Measurements from ENCODE around the gene RPL38.

The RPL38 gene

DNA sequence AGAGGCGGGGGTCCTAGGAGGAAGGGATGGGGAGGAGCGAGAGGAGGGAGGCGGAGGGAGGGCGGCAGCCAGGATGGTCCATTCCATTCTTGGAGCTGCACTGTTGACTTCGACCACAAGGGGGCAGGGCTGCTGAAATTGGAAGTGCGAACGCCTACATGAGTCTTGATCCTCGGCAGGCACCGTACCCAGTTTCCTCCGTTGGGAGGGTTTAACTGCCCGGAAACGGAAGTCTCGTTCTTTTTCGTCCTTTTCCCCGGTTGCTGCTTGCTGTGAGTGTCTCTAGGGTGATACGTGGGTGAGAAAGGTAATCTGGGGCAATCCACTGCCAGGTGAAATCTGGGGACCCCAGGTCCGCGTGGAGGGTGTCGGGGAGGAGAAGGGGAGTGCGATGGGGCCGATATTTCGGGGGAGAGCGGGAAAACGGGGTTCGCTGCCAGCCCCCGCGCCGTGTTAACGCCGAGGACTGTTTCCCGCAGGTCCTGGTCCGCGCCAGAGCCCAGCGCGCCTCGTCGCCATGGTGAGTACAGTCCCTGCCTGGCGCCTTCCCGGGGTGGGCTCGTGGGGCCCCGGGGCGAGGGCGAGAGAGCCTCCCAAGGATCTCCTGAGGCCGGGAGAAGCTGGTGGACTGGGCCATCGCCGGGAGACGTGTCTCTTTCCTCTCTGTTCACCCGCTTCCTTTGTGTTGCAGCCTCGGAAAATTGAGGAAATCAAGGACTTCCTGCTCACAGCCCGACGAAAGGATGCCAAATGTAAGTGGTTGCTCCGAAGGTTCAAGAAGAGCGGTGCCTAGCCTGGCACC lies at the start of gene RPL38:
Gene RPL38, plus strand, starts transcription at position 240 of the 802 bp plus-strand sequence. Its CDS starts 278 bp downstream, at position 518.
- peak; percentile 95 for DNase-seq (ENCODE audit: low spot score)

DNA sequence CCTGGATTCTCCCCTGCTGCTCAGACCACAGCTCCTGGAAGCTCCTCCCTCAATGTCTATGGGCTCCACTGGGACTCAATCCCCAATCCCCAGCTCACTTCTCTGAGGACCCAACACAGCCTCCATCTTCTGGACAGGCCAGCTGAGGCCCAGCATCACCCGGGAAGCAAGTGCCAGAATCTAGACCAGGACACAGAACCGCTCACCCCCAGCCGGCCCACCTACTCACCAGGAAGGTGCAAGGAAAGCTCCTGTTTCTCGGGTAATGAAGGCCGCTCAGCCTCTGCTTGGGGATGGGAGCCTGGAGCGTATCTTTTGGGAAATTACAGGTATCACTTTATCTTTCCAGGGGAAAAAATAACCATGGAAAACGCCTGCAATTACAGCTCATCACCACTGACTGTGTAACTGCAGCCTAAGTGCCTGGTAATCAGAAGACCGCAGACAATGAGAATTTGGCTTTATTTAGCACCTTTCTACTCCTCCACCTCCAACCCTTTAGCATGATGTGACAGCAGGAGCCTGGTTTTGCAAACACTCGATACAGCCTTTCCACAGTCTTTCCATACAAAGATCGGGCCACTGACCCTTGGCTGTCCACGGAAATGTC lies 49.6 kb upstream of the RPL38 start:
- DNase-seq (ENCODE audit: low spot score), result no peak

GRCh38 chr17:74156878-74157277 lies 46.6 kb upstream of the RPL38 start:
- no peak for DNase-seq (ENCODE audit: low spot score)

DNA sequence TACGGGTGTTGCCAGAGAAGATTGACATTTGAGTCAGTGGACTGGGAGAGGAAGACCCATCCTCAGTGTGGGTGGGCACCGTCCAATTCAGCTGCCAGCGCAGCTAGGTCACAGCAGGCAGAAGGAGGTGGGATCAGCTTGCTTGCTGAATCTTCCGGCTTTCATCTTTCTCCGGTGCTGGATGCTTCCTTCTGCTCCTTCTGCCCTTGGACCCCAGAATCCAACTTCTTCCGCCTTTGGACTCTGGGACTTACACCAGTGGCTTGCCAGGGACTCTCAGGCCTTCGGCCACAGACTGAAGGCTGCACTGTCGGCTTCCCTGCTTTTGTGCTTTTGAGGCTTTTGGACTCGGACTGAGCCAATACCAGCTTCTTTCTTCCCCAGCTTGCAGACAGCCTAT lies 46.1 kb upstream of the RPL38 start:
- no peak for DNase-seq (ENCODE audit: low spot score)

DNA sequence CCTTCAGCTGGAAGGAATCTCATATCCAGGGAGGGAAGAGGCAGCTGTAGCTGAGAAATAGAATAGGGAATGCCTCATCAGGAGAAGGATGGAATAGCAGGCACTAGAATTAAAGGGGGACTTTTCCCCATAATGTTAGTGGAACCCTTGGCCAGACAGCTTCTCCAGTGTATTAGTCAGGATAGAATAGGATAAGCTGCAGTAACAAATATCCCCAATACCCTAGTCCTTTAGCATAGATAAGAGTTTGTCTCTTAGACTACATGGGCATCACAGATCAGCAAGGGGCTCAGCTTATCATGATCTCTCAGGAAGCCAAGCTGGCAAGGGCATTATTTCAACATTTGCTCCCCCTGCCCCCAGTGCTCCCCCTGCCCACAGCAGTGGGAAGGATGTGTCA lies 44.7 kb upstream of the RPL38 start:
- DNase-seq (ENCODE audit: low spot score), result no peak

DNA sequence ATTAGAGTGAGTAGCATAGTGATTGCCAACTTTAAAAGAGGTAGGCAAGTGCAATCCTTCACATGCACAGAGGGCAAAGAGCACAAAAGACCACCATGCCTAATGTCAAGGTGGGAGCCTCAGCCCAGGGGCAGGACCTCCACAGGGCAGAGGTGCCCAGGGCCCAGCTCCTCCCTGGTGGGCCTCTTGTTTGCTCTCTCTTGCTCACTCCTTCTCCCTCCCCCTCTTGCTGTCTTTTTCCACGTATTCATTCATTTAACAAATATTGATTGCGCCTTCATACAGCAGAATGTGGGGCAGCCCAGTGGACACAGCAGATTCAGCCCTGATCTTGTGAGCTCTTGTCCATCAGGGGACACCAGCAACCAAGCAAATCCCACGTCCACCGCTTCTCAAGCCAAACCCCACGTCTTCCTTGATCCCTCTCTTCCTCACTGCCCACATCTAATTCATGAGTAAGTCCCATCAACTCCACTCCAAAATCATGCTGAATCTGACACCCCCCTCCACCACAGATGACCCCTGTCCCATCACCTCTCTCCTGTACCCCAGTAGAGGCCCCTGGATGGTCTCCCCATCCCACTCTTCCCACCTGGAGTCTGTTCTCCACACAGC lies 44.1 kb upstream of the RPL38 start:
- DNase-seq (ENCODE audit: low spot score), result no peak

GRCh38 chr17:74160656-74161502 lies 42.6 kb upstream of the RPL38 start:
- no peak for DNase-seq (ENCODE audit: low spot score)

DNA sequence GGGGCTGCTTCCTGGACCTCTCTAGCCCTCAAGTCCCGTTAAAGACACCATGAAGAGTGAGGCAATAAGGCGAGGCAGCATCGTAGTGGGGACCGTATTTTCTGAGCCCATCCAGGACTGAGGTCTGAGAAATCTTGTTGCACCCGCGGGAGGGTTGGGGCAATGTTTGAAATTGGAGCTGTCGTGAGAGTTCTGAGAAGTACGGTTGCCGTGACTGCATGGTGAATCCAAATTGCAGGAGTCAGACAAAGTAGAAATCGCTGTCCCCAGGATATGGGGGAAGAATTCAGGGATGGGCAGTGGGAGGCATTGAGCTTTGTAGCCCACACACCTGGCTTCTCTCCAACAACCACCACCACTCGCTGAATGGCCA lies 42.0 kb upstream of the RPL38 start:
- DNase-seq (ENCODE audit: low spot score), result no peak

DNA sequence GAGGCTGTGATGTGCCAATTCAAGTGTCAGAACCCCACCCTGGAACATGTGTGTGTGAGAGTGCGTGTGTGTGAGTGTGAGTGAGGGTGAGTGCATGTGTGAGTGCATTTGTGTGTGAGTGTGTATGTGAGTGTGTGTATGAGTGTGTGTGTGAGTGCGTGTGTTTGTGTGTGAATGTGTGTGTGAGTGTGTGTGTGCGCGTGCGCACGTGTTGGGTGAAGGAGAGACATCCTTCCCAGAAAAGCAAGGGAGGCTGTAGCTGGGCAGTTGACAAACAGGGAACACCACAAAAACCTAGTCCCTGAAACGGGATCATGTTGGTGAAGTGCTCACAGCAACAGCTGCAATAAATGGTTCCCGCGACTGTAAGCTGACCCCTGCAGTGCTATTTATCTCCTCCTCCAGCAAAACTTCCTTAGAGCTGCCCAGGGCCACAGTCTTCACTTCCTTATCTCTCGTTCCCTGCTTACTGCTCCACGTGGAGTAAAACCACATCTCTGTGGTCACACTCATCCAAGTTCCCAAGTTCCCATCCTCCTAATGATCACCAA lies 40.1 kb upstream of the RPL38 start:
- DNase-seq (ENCODE audit: low spot score), result no peak

- no peak for DNase-seq (ENCODE audit: low spot score)
Observed at GRCh38 chr17:74163836-74164235, 39.6 kb upstream of the RPL38 start.

DNA sequence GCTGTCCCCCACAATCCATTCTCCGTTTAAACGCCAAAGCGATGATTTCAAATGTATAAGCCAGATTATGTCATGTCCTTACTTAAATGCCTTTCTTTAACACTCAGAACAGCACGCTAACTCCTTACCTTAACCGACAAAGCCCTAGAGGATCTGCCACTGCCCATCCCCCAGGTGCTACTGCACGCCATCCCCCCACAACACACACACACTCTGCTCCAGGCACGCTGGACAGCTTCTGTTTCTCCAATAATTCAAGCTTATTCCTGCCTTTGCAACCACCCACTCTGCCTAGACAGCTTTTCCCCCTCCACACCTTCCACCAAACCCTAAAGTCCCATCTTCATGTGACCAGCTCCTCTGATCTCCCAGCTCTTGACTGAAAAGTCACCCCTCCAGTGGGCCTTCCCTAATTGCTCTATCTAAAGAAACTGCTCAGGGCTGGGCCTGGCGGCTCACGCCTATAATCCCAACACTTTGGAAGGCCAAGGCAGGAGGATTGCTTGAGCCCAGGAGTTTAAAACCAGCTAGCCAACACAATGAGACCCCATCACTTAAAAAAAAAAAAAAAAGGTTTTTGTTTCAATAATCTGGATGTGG lies 38.9 kb upstream of the RPL38 start:
- no peak for DNase-seq (ENCODE audit: low spot score)

- DNase-seq (ENCODE audit: low spot score), result no peak
Observed at GRCh38 chr17:74165797-74166365, 37.6 kb upstream of the RPL38 start.

GRCh38 chr17:74170924-74171323 lies 32.6 kb upstream of the RPL38 start:
- no peak for DNase-seq (ENCODE audit: low spot score)

- no peak for DNase-seq (ENCODE audit: low spot score)
Observed at GRCh38 chr17:74172700-74173099, 30.8 kb upstream of the RPL38 start.

- DNase-seq (ENCODE audit: low spot score), result peak; percentile 84
Observed at GRCh38 chr17:74176546-74177001, 26.9 kb upstream of the RPL38 start.

GRCh38 chr17:74177018-74177450 lies 26.4 kb upstream of the RPL38 start:
- no peak for DNase-seq (ENCODE audit: low spot score)

DNA sequence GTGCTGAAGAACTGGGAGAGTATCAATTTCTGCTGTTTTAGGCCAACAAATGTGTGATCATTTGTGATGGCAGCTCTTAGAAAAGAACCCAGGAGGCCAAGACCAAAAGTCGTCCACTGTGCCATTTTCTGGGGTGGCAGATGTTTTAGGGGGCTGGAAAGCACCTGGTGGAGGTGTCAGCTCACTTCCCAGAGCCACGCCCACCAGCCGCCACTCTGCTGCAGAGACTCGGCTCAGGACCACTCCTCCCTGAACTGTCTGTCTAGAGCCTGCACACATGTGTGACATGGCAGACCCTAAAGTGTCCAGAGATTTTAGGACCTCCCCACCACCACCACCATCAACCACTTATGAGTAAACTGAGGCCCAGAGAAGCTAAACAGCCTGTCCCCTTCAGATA lies 23.9 kb upstream of the RPL38 start:
- DNase-seq (ENCODE audit: low spot score), result no peak

DNA sequence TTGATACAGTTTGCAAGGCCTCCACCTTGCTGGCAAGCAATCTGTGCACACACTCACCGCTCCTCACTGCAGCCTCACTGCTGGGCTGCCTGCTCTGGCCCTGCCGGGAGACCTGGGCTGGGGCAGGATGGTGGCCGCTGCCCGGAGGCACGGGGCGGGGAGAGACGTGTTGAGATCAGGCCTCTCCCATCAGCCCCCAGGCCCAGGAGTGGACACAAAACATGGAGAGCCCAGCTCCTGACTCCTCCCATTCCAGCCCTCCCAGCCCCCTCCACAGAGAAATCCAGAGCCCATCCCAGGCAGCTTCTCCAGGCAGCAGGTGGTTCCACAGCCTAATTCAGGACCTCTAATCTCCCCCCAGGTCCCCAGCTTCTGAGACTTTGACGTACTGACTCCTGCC lies 23.1 kb upstream of the RPL38 start:
- no peak for DNase-seq (ENCODE audit: low spot score)

DNA sequence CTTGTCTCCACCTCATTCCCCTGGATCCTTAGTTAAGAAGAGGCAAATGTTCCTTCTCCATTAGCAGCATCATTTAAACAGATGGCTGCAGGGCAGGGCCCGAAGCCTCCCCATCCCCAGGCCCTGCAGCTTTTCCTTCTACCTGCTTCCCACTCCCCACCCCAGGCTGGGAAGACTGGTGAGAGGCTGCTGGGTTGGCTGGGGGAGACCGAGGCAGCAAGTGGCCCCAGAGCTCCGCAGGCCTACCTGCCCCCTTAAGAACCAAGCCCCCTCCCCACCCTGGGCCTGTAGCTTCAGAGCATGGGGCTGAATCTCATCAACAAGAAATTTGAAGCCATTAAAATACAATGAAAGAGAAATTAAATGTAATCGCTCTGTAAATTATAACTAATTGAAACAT lies 22.1 kb upstream of the RPL38 start:
- no peak for DNase-seq (ENCODE audit: low spot score)

GRCh38 chr17:74182041-74182723 lies 21.3 kb upstream of the RPL38 start:
- no peak for DNase-seq (ENCODE audit: low spot score)

GRCh38 chr17:74183411-74183810 lies 20.1 kb upstream of the RPL38 start:
- no peak for DNase-seq (ENCODE audit: low spot score)

Data from HuH-7 (cell line).